ENCODE data around the gene CST5. TPM values are rescaled to one million over a fixed set of nuclear protein-coding genes. Genes with fewer than 3 reads are reported as not detected.
"Not testable (repeated sequence)": the region's sequence is repeated elsewhere in the genome, so short reads cannot be mapped to it uniquely, and the experiment has no call there.

CST5 gene
- polyA plus RNA-seq, 1 donor (not counting 4 experiments of a cell fraction or from before 2014, with no cell fraction given): not detected

- Histone ChIP-seq H3K36me3 (ENCODE audit: control insufficient read depth in 2 of 2, extremely low read depth in 1 of 2, insufficient read depth in 2 of 2, low read length in 2 of 2) (no peaks in the 10 kb centered on the region), H3K27me3 (ENCODE audit: control insufficient read depth, extremely low read depth, insufficient read depth, low read length) (peaks cover 1% of the 10 kb centered on the region), H3K79me2 (ENCODE audit: control insufficient read depth, insufficient read depth, low read length) (no peaks in the 10 kb centered on the region), H3K9ac (ENCODE audit: control insufficient read depth, extremely low read depth, insufficient read depth, low read length) (no peak overlapping the region), H3K27ac (ENCODE audit: control insufficient read depth, insufficient read depth, low read length) (no peak overlapping the region), H2AFZ (ENCODE audit: control insufficient read depth, low read length) (no peak overlapping the region), H3K4me2 (ENCODE audit: control insufficient read depth, extremely low read depth, insufficient read depth, low read depth, low read length) (no peak overlapping the region), H3K9me1 (ENCODE audit: control insufficient read depth, extremely low read depth, insufficient read depth, low read length) (no peaks in the 10 kb centered on the region), H3K9me3 (ENCODE audit: control insufficient read depth, low read depth, low read length) (no peaks in the 10 kb centered on the region), H3K4me3 (ENCODE audit: control insufficient read depth in 2 of 3, extremely low read depth in 1 of 3, insufficient read depth in 2 of 3, low read depth in 1 of 3, low read length in 3 of 3) (no peak overlapping the region), H4K20me1 (ENCODE audit: control insufficient read depth, extremely low read depth, insufficient read depth, low read length) (peaks cover 4% of the 10 kb centered on the region), H3K4me1 (ENCODE audit: control insufficient read depth, extremely low read depth, insufficient read depth, low read length) (peaks cover 12% of the 10 kb centered on the region)
- dilution Hi-C loops (cut with MboI; ENCODE audit: extremely low pct_ligation_motif_present, low sequenced_read_pairs): no loop called here
- FAIRE-seq: no peak
- TF ChIP-seq CTCF (optimal IDR thresholded peaks at IDR 0.05 in 1 of 3, IDR thresholded peaks at IDR 0.05 in 1 of 3, conservative IDR thresholded peaks at IDR 0.05 in 1 of 3; ENCODE audit: extremely low read depth in 1 of 3, insufficient read depth in 2 of 3, low read length in 3 of 3): no peak
- DNase-seq (ENCODE audit: low read depth, low spot score): no peak
These were observed 37.6 kb upstream of the CST5 start for GRCh38 chr20:23917024-23917725.

DNA sequence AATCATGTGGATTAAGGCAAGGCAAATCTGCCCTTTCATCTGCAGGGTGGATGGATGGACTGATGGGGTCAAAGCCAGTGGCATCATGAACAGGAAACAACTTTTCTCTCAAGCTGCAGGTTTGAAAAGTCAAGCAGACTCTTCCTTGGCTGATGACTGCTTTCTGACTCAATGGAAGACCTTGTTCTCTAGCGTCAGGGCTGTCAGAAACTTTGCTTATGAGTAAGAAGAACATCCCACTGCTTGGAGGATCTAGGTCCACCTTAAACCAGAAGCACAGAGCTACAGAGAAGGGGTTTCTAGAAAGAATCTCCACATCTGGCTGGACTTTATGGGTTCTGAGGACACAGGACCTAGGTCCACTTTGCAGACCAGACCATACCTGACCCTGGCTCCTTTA, 36.3 kb upstream of the CST5 start:
- no peaks in the 10 kb centered on the region for H3K36me3 ChIP-seq (ENCODE audit: control insufficient read depth in 2 of 2, extremely low read depth in 1 of 2, insufficient read depth in 2 of 2, low read length in 2 of 2)
- H2AFZ ChIP-seq (ENCODE audit: control insufficient read depth, low read length): no peak overlapping the region
- no peak overlapping the region for H3K4me2 ChIP-seq (ENCODE audit: control insufficient read depth, extremely low read depth, insufficient read depth, low read depth, low read length)
- H4K20me1 ChIP-seq (ENCODE audit: control insufficient read depth, extremely low read depth, insufficient read depth, low read length): peaks cover 4% of the 10 kb centered on the region
- no peaks in the 10 kb centered on the region for H3K9me1 ChIP-seq (ENCODE audit: control insufficient read depth, extremely low read depth, insufficient read depth, low read length)
- H3K27me3 ChIP-seq (ENCODE audit: control insufficient read depth, extremely low read depth, insufficient read depth, low read length): no peaks in the 10 kb centered on the region
- no peaks in the 10 kb centered on the region for H3K79me2 ChIP-seq (ENCODE audit: control insufficient read depth, insufficient read depth, low read length)
- dilution Hi-C loops (cut with MboI; ENCODE audit: extremely low pct_ligation_motif_present, low sequenced_read_pairs): no loop called here
- TF ChIP-seq CTCF (optimal IDR thresholded peaks at IDR 0.05 in 1 of 3, IDR thresholded peaks at IDR 0.05 in 1 of 3, conservative IDR thresholded peaks at IDR 0.05 in 1 of 3; ENCODE audit: extremely low read depth in 1 of 3, insufficient read depth in 2 of 3, low read length in 3 of 3) (no peak), EZH2 (IDR thresholded peaks at IDR 0.05; ENCODE audit: low read length) (no peak)
- H3K4me1 ChIP-seq (ENCODE audit: control insufficient read depth, extremely low read depth, insufficient read depth, low read length): peaks cover 12% of the 10 kb centered on the region
- FAIRE-seq: no peak
- no peaks in the 10 kb centered on the region for H3K9me3 ChIP-seq (ENCODE audit: control insufficient read depth, low read depth, low read length)
- H3K4me3 ChIP-seq (ENCODE audit: control insufficient read depth in 2 of 3, extremely low read depth in 1 of 3, insufficient read depth in 2 of 3, low read depth in 1 of 3, low read length in 3 of 3): no peak overlapping the region
- H3K27ac ChIP-seq (ENCODE audit: control insufficient read depth, insufficient read depth, low read length): no peak overlapping the region
- H3K9ac ChIP-seq (ENCODE audit: control insufficient read depth, extremely low read depth, insufficient read depth, low read length): no peak overlapping the region
- DNase-seq (ENCODE audit: low read depth, low spot score): no peak

DNA sequence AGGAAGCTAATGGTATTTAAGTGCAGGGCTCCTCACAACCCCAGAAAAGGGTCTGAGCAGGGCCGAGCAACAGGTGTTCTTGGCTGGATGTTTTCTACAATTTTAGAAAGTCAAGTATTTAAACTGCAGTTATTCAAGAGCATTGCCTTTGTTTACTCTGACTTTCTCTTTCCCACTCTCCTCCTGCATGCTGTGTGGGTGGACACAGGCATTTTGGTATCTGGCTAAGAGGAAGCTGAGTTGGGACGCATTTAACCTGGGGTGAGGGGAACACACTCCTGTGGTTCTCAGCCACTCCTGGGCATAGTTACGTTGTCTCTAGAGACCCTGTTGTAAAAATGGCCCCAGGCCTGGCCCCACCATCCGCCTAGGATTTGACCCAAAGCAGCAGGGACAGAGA, 34.9 kb upstream of the CST5 start:
- H3K9ac ChIP-seq (ENCODE audit: control insufficient read depth, extremely low read depth, insufficient read depth, low read length); H3K27me3 ChIP-seq (ENCODE audit: control insufficient read depth, extremely low read depth, insufficient read depth, low read length); FAIRE-seq; H3K79me2 ChIP-seq (ENCODE audit: control insufficient read depth, insufficient read depth, low read length); H3K36me3 ChIP-seq (ENCODE audit: control insufficient read depth in 2 of 2, extremely low read depth in 1 of 2, insufficient read depth in 2 of 2, low read length in 2 of 2); H3K4me3 ChIP-seq (ENCODE audit: control insufficient read depth in 2 of 3, extremely low read depth in 1 of 3, insufficient read depth in 2 of 3, low read depth in 1 of 3, low read length in 3 of 3); H3K27ac ChIP-seq (ENCODE audit: control insufficient read depth, insufficient read depth, low read length); H4K20me1 ChIP-seq (ENCODE audit: control insufficient read depth, extremely low read depth, insufficient read depth, low read length); H3K4me2 ChIP-seq (ENCODE audit: control insufficient read depth, extremely low read depth, insufficient read depth, low read depth, low read length); DNase-seq (ENCODE audit: low read depth, low spot score); dilution Hi-C loops (cut with MboI; ENCODE audit: extremely low pct_ligation_motif_present, low sequenced_read_pairs); H3K9me3 ChIP-seq (ENCODE audit: control insufficient read depth, low read depth, low read length); H2AFZ ChIP-seq (ENCODE audit: control insufficient read depth, low read length); H3K9me1 ChIP-seq (ENCODE audit: control insufficient read depth, extremely low read depth, insufficient read depth, low read length); H3K4me1 ChIP-seq (ENCODE audit: control insufficient read depth, extremely low read depth, insufficient read depth, low read length): not testable (repeated sequence)

Measured in keratinocyte (primary cell).